ENCODE data around the gene RAB33B.

Gene RAB33B

DNA sequence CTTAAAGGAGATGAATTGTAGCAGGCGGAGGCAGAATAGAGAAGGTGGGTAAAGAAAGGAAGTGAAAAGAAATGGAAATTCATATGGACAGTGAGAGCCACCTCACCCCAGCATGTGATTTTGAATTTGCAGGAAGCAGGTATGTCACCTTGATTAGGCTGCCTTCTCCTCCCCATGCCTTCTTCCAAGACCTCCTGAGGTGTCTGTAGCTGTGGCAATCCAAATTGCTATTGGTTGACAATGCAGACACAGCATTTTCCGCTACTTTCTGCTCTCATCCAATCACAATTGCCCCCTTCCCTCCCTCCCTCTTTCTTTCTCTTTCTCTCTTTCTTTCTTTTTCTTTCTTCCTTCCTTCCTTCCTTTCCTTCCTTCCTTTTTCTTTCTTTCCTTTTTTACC, 38.5 kb downstream of the RAB33B start:
- Histone ChIP-seq H3K79me2 (ENCODE audit: insufficient read depth, low read length) (no peaks in the 10 kb centered on the region), H3K9ac (ENCODE audit: low read depth, low read length, poor library complexity, severe bottlenecking) (no peak overlapping the region), H2AFZ (ENCODE audit: low read length) (no peak overlapping the region), H3K36me3 (ENCODE audit: insufficient read depth, low read length) (no peaks in the 10 kb centered on the region), H3F3A (ENCODE audit: low read depth) (no peaks in the 10 kb centered on the region), H3K4me3 (ENCODE audit: low read length, poor library complexity, severe bottlenecking) (no peak overlapping the region), H4K20me1 (ENCODE audit: insufficient read depth, low read length, poor library complexity, severe bottlenecking) (no peaks in the 10 kb centered on the region), H3K4me1 (ENCODE audit: insufficient read depth, low read length, poor library complexity, severe bottlenecking) (no peaks in the 10 kb centered on the region), H3K27me3 (ENCODE audit: insufficient read depth, low read length, poor library complexity, severe bottlenecking) (no peaks in the 10 kb centered on the region), H3K9me2 (replicated peaks; ENCODE audit: low read depth, low read length) (no peaks in the 10 kb centered on the region), H3K4me2 (ENCODE audit: low read depth, low read length, poor library complexity, severe bottlenecking) (no peak overlapping the region), H3K9me3 (ENCODE audit: insufficient read depth, low read depth, low read length) (no peaks in the 10 kb centered on the region)
- no peak for TF ChIP-seq EZH2phosphoT487 (IDR thresholded peaks at IDR 0.05; ENCODE audit: borderline replicate concordance)
- TF ChIP-seq, protein P1, sequence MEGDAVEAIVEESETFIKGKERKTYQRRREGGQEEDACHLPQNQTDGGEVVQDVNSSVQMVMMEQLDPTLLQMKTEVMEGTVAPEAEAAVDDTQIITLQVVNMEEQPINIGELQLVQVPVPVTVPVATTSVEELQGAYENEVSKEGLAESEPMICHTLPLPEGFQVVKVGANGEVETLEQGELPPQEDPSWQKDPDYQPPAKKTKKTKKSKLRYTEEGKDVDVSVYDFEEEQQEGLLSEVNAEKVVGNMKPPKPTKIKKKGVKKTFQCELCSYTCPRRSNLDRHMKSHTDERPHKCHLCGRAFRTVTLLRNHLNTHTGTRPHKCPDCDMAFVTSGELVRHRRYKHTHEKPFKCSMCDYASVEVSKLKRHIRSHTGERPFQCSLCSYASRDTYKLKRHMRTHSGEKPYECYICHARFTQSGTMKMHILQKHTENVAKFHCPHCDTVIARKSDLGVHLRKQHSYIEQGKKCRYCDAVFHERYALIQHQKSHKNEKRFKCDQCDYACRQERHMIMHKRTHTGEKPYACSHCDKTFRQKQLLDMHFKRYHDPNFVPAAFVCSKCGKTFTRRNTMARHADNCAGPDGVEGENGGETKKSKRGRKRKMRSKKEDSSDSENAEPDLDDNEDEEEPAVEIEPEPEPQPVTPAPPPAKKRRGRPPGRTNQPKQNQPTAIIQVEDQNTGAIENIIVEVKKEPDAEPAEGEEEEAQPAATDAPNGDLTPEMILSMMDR (conservative IDR thresholded peaks at IDR 0.05; ENCODE audit: low read length): no peak

GRCh38 chr4:139493176-139493575, 39.3 kb downstream of the RAB33B start:
- Histone ChIP-seq H3F3A (ENCODE audit: low read depth) (no peaks in the 10 kb centered on the region), H3K4me3 (ENCODE audit: low read length, poor library complexity, severe bottlenecking) (no peak overlapping the region), H2AFZ (ENCODE audit: low read length) (no peak overlapping the region), H3K27me3 (ENCODE audit: insufficient read depth, low read length, poor library complexity, severe bottlenecking) (no peaks in the 10 kb centered on the region), H3K9me3 (ENCODE audit: insufficient read depth, low read depth, low read length) (no peaks in the 10 kb centered on the region), H3K79me2 (ENCODE audit: insufficient read depth, low read length) (no peaks in the 10 kb centered on the region), H3K9me2 (replicated peaks; ENCODE audit: low read depth, low read length) (no peaks in the 10 kb centered on the region), H3K36me3 (ENCODE audit: insufficient read depth, low read length) (no peaks in the 10 kb centered on the region), H3K9ac (ENCODE audit: low read depth, low read length, poor library complexity, severe bottlenecking) (no peak overlapping the region), H3K4me2 (ENCODE audit: low read depth, low read length, poor library complexity, severe bottlenecking) (no peak overlapping the region), H4K20me1 (ENCODE audit: insufficient read depth, low read length, poor library complexity, severe bottlenecking) (no peaks in the 10 kb centered on the region), H3K4me1 (ENCODE audit: insufficient read depth, low read length, poor library complexity, severe bottlenecking) (peaks cover 3% of the 10 kb centered on the region)
- TF ChIP-seq EZH2phosphoT487 (IDR thresholded peaks at IDR 0.05; ENCODE audit: borderline replicate concordance): no peak
- TF ChIP-seq, protein P1 (conservative IDR thresholded peaks at IDR 0.05; ENCODE audit: low read length): no peak

DNA sequence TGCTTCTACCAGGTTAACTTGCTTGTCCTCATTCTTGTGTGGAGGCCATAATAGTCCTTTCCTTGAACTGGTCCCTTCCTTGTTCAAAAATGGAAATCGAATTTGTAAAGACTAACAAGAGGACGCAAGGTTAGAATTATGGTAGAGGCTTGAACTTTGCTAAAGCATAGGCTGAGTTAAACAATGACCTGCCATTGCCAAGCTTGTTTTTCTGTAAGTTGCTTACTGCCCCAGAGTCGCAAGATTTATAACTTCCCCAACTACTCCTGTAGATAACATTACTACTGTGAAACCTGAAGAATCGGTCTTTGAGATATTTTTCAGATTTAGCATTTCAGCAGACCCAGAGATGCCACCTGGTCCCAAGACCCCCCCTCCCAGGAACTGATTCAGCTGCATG, 45.3 kb downstream of the RAB33B start:
- Histone ChIP-seq H2AFZ (ENCODE audit: low read length) (no peak overlapping the region), H3F3A (ENCODE audit: low read depth) (no peaks in the 10 kb centered on the region), H3K36me3 (ENCODE audit: insufficient read depth, low read length) (no peaks in the 10 kb centered on the region), H3K4me2 (ENCODE audit: low read depth, low read length, poor library complexity, severe bottlenecking) (no peak overlapping the region), H3K9ac (ENCODE audit: low read depth, low read length, poor library complexity, severe bottlenecking) (no peak overlapping the region), H3K9me2 (replicated peaks; ENCODE audit: low read depth, low read length) (no peaks in the 10 kb centered on the region), H4K20me1 (ENCODE audit: insufficient read depth, low read length, poor library complexity, severe bottlenecking) (no peaks in the 10 kb centered on the region), H3K27me3 (ENCODE audit: insufficient read depth, low read length, poor library complexity, severe bottlenecking) (no peaks in the 10 kb centered on the region), H3K4me3 (ENCODE audit: low read length, poor library complexity, severe bottlenecking) (no peak overlapping the region), H3K9me3 (ENCODE audit: insufficient read depth, low read depth, low read length) (no peaks in the 10 kb centered on the region), H3K79me2 (ENCODE audit: insufficient read depth, low read length) (no peaks in the 10 kb centered on the region), H3K4me1 (ENCODE audit: insufficient read depth, low read length, poor library complexity, severe bottlenecking) (peaks cover 13% of the 10 kb centered on the region)
- TF ChIP-seq EZH2phosphoT487 (IDR thresholded peaks at IDR 0.05; ENCODE audit: borderline replicate concordance): no peak
- TF ChIP-seq, protein P1 (conservative IDR thresholded peaks at IDR 0.05; ENCODE audit: low read length): no peak

Measured in Loucy (cell line).